ENCODE measurements around the gene ENOX2.
"Not testable (repeated sequence)": the region's sequence is repeated elsewhere in the genome, so short reads cannot be mapped to it uniquely, and the experiment has no call there.

ENOX2 gene

DNA sequence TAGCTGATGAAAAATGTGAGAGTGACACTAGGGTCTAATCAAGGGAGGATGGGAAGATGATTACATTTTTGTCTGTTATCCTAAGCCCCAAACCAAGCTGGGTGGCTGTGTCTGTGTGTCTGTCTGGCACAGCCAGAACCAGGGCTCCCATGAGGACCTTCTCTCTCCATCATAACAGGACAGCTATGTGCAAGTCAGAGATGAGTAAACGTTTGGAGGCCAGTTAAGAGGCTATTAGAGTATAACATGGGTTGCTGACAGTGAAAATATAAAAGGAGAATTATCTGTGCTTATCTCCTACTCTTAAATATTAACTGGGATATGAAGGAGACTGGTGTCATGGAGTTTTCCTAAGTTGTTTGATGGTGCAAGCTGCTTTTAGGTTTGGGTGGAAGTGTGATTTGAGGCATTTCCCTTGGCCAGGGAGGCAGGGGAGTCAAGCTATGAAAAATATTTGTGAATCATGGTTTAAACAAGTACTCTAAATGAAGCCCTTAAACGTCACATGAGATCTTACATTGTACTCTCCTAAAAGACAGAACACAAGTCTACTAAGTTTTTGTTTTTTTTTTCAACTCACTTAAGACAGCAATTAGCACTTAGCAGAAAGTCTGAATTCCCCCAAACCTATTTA, 156.2 kb downstream of the ENOX2 start:
- DNase-seq: no peak

DNA sequence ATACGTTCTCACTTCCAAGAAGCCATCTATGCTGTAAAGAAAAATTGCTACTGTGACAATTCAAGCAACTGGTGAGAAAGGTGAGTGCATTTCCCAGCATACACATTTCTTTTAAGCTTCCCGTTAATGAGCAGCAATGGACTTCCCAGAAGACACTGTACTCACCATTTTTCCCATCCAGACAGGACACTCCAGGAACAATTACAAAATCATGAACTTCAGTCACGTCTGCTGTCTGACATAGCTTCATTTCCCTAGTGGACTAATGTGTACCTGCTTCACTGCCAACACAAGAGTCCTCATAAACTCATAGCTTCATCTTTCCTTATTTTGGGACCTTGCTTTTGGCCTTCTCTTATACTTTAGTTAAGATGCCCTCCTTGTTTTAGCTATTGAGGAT, 156.9 kb downstream of the ENOX2 start:
- DNase-seq: no peak

- no peak for DNase-seq
Observed at GRCh38 chrX:130741584-130741983, 161.4 kb downstream of the ENOX2 start.

GRCh38 chrX:130741151-130741550, 161.9 kb downstream of the ENOX2 start:
- DNase-seq: no peak

GRCh38 chrX:130738638-130739195, 164.3 kb downstream of the ENOX2 start:
- DNase-seq: no peak

GRCh38 chrX:130734713-130735112, 168.3 kb downstream of the ENOX2 start:
- no peak for DNase-seq

- DNase-seq: no peak
Observed at GRCh38 chrX:130728208-130728607, 174.8 kb downstream of the ENOX2 start.

DNA sequence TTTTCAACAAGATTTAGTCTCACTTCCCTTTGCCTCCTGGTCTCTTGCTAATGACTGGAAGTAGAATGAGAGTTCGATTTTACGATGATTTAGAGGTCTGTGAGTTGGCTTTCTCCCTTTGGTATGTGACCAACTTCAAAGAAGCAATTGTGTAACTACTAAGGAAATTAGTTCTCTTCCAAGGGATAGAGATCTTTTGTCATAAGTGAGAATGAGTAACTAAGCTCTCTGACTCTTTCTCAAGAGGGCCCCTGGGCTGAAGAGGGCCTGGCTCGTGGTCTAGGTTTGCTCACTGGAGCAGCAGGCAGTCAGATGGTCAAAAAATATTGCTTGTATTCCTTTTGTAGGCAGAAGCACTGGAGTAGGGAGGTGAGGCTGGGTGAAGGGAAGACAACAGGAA, 176.3 kb downstream of the ENOX2 start:
- no peak for DNase-seq

GRCh38 chrX:130725519-130725918, 177.5 kb downstream of the ENOX2 start:
- no peak for DNase-seq

- DNase-seq: no peak
Observed at GRCh38 chrX:130719413-130719812, 183.6 kb downstream of the ENOX2 start.

DNA sequence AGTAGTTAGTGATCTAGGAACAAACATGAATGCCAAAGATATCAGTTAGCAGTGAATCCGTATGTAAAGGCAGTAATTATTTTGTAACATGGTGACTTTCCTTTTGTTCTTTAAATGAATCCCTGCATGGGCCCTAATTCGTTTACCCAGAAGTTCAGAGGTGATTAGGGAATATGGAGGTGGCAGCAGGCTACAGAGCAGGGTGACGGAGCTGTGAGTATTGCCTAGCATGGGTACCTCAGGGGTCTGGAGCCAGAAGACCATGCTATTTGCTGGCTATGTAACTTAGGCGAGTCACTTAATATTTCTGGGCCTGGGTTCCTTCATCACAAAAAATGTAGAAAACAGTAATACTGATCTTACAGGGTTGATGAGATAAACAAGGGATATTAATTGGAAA, 184.9 kb downstream of the ENOX2 start:
- no peak for DNase-seq

- DNase-seq: no peak
Observed at GRCh38 chrX:130716781-130717413, 186.1 kb downstream of the ENOX2 start.

DNA sequence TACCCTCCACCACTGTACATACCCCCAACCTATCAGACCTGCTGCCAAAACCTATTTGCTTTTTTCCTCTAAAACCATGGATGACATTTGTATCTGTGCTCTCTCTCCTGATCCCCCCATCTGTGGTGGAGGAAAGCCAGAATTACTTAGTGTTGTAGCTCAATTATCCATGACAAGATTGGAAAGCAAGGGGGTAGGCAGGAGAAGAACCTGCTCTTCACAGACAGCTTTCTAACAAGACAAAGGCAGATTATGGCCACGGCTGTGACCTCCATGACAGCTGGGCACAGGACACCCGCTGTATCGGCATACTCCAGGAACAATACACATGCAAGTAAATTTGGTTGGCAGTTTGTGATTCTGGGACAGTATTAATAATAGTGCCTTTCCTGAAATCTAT, 186.7 kb downstream of the ENOX2 start:
- no peak for DNase-seq

GRCh38 chrX:130715299-130715698, 187.7 kb downstream of the ENOX2 start:
- DNase-seq: no peak

- DNase-seq: no peak
Observed at GRCh38 chrX:130714665-130715064, 188.3 kb downstream of the ENOX2 start.

DNA sequence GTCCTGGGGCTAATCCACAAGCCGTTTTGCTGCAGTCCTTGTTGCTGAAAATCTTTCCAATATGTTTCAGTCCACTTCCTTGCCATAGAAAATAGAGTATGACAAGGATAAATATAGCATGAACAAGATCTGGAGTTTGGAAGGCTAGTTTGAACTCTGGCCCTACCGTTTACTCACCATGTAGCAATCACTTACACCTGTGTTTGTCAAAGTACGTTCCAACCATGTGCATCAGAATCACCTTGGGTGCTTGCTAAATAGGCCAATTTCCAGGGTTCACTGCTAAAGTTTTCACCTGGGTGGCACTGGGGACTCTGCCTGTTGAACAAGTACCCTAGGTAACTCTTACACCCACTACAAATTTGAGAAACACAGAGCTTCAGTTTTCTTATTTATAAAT, 188.9 kb downstream of the ENOX2 start:
- DNase-seq: no peak

GRCh38 chrX:130709178-130709577, 193.8 kb downstream of the ENOX2 start:
- not testable (repeated sequence) for DNase-seq

- no peak for DNase-seq
Observed at GRCh38 chrX:130705591-130705990, 197.4 kb downstream of the ENOX2 start.

- DNase-seq: no peak
Observed at GRCh38 chrX:130704053-130705038, 198.7 kb downstream of the ENOX2 start.

GRCh38 chrX:130702867-130703707, 199.9 kb downstream of the ENOX2 start:
- no peak for DNase-seq

GRCh38 chrX:130700629-130701028, 202.4 kb downstream of the ENOX2 start:
- no peak for DNase-seq

DNA sequence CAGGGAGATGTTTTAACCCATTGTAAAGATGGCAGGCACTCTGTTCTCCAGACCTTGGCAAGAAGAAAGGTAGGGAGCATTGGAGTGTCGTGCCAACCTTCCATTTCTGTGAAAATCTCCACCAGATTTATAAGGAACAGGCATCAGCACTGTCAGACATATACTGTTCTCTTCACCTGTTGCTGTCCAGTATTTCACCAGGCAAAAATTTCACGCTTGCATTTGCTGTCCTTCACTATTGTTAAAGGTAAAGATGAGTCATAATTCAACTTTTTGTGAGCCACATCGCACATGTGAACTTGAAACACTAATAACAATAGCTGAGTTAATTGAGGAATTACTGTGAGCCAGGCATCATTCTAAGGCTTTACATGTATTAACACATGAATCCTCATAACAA, 203.4 kb downstream of the ENOX2 start:
- DNase-seq: no peak

Measured in SW 1271 (cell line).